K562 (cell line): Measurements from ENCODE around the gene CHST8. TPM values are rescaled to one million over a fixed set of nuclear protein-coding genes. Genes with fewer than 3 reads are reported as not detected.

Experiments
- ATAC-seq: fragments of 200-7000 bp; cut with Tn5 transposase; 3 replicates; pipeline ENCODE4 v1.9.1; 2020; ENCODE audit warnings: moderate library complexity
- BruUV-seq: library from RNA; stranded (reverse); fragments of 400-500 nt; replicated peaks from 2 replicates; lab custom pipeline; 2021; lab: Mats Ljungman, UMichigan
- CTCF ChIA-PET: fragments of 300-600 bp; formaldehyde crosslinking; extraction: SDS; loops from one replicate; lab custom pipeline; 2021; ENCODE audit warnings: low intra/inter-chr PET ratio; lab: Yijun Ruan, JAX
- POLR2A ChIA-PET: fragments of 300-600, 350-650 bp; sonication (Branson Sonifier 250); formaldehyde crosslinking; extraction: SDS; loops from one replicate; lab custom pipeline; 2021; ENCODE audit warnings: antibody characterized with exemption, inconsistent platforms; lab: Yijun Ruan, JAX
- DNase-seq, 4 experiments: peaks; one replicate each; pipeline versions ENCODE4 v3.0.0 to v3.0.0-alpha.2; 2011 to 2018; ENCODE audit warnings: low spot score in 3 of 4, mixed read lengths in 3 of 4; ENCODE audit errors: extremely low read depth in 1 of 4
- FAIRE-seq: peaks from 2 replicates; lab custom pipeline; 2011; peaks lifted over from hg19 to GRCh38; lab: Jason Lieb, UNC
- H2AFZ ChIP-seq: 2 replicates; pipeline ENCODE4 v1.6.0; 2011; ENCODE audit warnings: low read depth, low read length, control low read depth, inconsistent platforms
- H3K27ac ChIP-seq: fragments of 200-600 bp; 3 replicates; pipeline ENCODE4 v1.8.0; 2011; ENCODE audit warnings: low read depth, mild to moderate bottlenecking, control low read depth, inconsistent platforms, low read length, moderate library complexity, mixed read lengths; ENCODE audit errors: extremely low read depth
- H3K27me3 ChIP-seq, 2 experiments: fragments of 300-600 bp in 1 of 2; 2 replicates in 1 of 2; 3 replicates in 1 of 2; pipeline versions ENCODE4 v1.6.0 to v1.8.0; 2011; ENCODE audit warnings: inconsistent platforms in 2 of 2, low read length in 2 of 2, mild to moderate bottlenecking in 1 of 2, mixed read lengths in 1 of 2, moderate library complexity in 1 of 2; ENCODE audit not compliant: control insufficient read depth in 2 of 2, insufficient read depth in 2 of 2
- H3K36me3 ChIP-seq: fragments of 300-600 bp; 3 replicates; pipeline ENCODE4 v1.8.0; 2011; ENCODE audit warnings: mild to moderate bottlenecking, low read length, inconsistent platforms; ENCODE audit not compliant: control insufficient read depth, insufficient read depth
- H3K4me1 ChIP-seq, 2 experiments: fragments of 200-600 bp in 1 of 2; replicated peaks in 1 of 2; 2 replicates in 1 of 2; 3 replicates in 1 of 2; pipeline versions ENCODE4 v1.5.1 to v1.8.0; 2011; ENCODE audit warnings: inconsistent platforms in 2 of 2, low read length in 2 of 2, mild to moderate bottlenecking in 1 of 2, mixed read lengths in 1 of 2, moderate library complexity in 1 of 2; ENCODE audit not compliant: control insufficient read depth in 2 of 2, insufficient read depth in 2 of 2
- H3K4me2 ChIP-seq: 2 replicates; pipeline ENCODE4 v1.6.1; 2011; ENCODE audit warnings: low read length, control low read depth, inconsistent platforms, mixed read lengths; ENCODE audit not compliant: insufficient read depth
- H3K4me3 ChIP-seq: fragments of 200-600 bp; sonication (generic), shearing (Covaris generic); 2 replicates; pipeline ENCODE4 v1.5.1; 2016; ENCODE audit warnings: control low read depth, inconsistent platforms
- H3K79me2 ChIP-seq: fragments of 200-600 bp; 3 replicates; pipeline ENCODE4 v1.8.0; 2011; ENCODE audit warnings: low read length, inconsistent platforms; ENCODE audit not compliant: control insufficient read depth, insufficient read depth
- H3K9ac ChIP-seq, 2 experiments: 2 replicates each; pipeline versions ENCODE4 v1.6.0 to v1.6.1; 2011; ENCODE audit warnings: low read depth in 2 of 2, low read length in 2 of 2, control low read depth in 1 of 2, inconsistent platforms in 1 of 2, mild to moderate bottlenecking in 1 of 2, mixed read lengths in 1 of 2; ENCODE audit not compliant: insufficient read depth in 1 of 2
- H3K9me1 ChIP-seq: one replicate; pipeline ENCODE4 v1.6.0; 2011; ENCODE audit warnings: inconsistent platforms, mild to moderate bottlenecking, low read length, moderate library complexity; ENCODE audit not compliant: control insufficient read depth, insufficient read depth
- H3K9me3 ChIP-seq: replicated peaks from 2 replicates; pipeline ENCODE4 v1.5.1; 2011; ENCODE audit warnings: low read depth, low read length, inconsistent platforms; ENCODE audit not compliant: control insufficient read depth, insufficient read depth
- H4K20me1 ChIP-seq: replicated peaks from 2 replicates; pipeline ENCODE4 v1.6.1; 2011; ENCODE audit warnings: low read length, inconsistent platforms, mixed read lengths; ENCODE audit not compliant: control insufficient read depth, insufficient read depth
- BRD9 ChIP-seq: fragments of 450-650 bp; IDR thresholded peaks from 2 replicates; pipeline ENCODE4 v1.6.1; 2018; ENCODE audit warnings: low read depth; ENCODE audit not compliant: partially characterized antibody
- CCAR2 ChIP-seq: fragments of 200-400 bp; formaldehyde crosslinking; IDR thresholded peaks from 2 replicates; pipeline ENCODE4 v1.6.1; 2017; ENCODE audit warnings: mild to moderate bottlenecking, low read depth, low read length
- E2F4 ChIP-seq: sonication (generic); formaldehyde crosslinking; IDR thresholded peaks from 2 replicates; pipeline ENCODE4 v1.8.0; 2022; ENCODE audit warnings: mild to moderate bottlenecking, low read depth, missing genetic modification reagents
- ID3 ChIP-seq, 2 experiments: fragments of 250-450 bp in 1 of 2; fragments of 450-650 bp in 1 of 2; sonication (Bioruptor Pico) in 1 of 2; IDR thresholded peaks; 2 replicates each; pipeline versions ENCODE4 v1.6.1 to v1.8.0; 2016 to 2021; ENCODE audit warnings: mild to moderate bottlenecking in 2 of 2, moderate library complexity in 2 of 2, missing compliant biosample characterization in 1 of 2, missing genetic modification characterization in 1 of 2
- MXD1 ChIP-seq: fragments of 250-450 bp; sonication (Bioruptor Pico); IDR thresholded peaks from 2 replicates; pipeline ENCODE4 v1.8.0; 2021; ENCODE audit warnings: borderline replicate concordance, mild to moderate bottlenecking, moderate library complexity; ENCODE audit not compliant: poor library complexity, severe bottlenecking
- NFE2 ChIP-seq: IDR thresholded peaks from 2 replicates; pipeline ENCODE4 v1.6.1; 2014; ENCODE audit warnings: antibody characterized with exemption, low read depth
- PCBP2 ChIP-seq: fragments of 200-400 bp; formaldehyde crosslinking; IDR thresholded peaks from 2 replicates; pipeline ENCODE4 v1.6.1; 2018; ENCODE audit warnings: low read length, low read depth, mild to moderate bottlenecking, moderate library complexity; ENCODE audit not compliant: poor library complexity, severe bottlenecking
- RNF219 ChIP-seq: fragments of 250-450 bp; sonication (Bioruptor Pico); IDR thresholded peaks from 2 replicates; pipeline ENCODE4 v1.5.0; 2022; ENCODE audit warnings: mild to moderate bottlenecking
- SIN3B ChIP-seq: fragments of 450-650 bp; IDR thresholded peaks from 2 replicates; pipeline ENCODE4 v1.6.1; 2017; ENCODE audit warnings: low read depth, mild to moderate bottlenecking, moderate library complexity
- SMAD2 ChIP-seq: fragments of 150-350 bp; IDR thresholded peaks from 2 replicates; pipeline ENCODE4 v1.6.1; 2014; ENCODE audit warnings: low read depth, mild to moderate bottlenecking, low read length
- SMARCE1 ChIP-seq: fragments of 450-650 bp; IDR thresholded peaks from 2 replicates; pipeline ENCODE4 v1.7.1; 2016; ENCODE audit warnings: mild to moderate bottlenecking
- SRF ChIP-seq, 2 experiments: fragments of 250-450, 450-650 bp in 1 of 2; sonication (Bioruptor Pico) in 1 of 2; sonication (generic) in 1 of 2; formaldehyde crosslinking; IDR thresholded peaks; 2 replicates each; pipeline versions ENCODE4 v1.5.0 to v1.5.1; 2020 to 2022; ENCODE audit warnings: mild to moderate bottlenecking in 1 of 2, missing genetic modification reagents in 1 of 2
- ZFP36 ChIP-seq: fragments of 150-350 bp; IDR thresholded peaks from 2 replicates; pipeline ENCODE4 v1.6.1; 2018; ENCODE audit warnings: low read length, low read depth; ENCODE audit not compliant: partially characterized antibody
- ZNF277 ChIP-seq: fragments of 250-450 bp; sonication (Bioruptor Pico); IDR thresholded peaks from 2 replicates; pipeline ENCODE4 v1.8.0; 2022; ENCODE audit warnings: inconsistent platforms, mild to moderate bottlenecking, moderate library complexity, borderline replicate concordance
- ZNF583 ChIP-seq: fragments of 250-450 bp; sonication (Bioruptor Pico); IDR thresholded peaks from 2 replicates; pipeline ENCODE4 v1.4.0; 2020
- WGBS: fragments of 100-300 bp; shearing (Covaris generic); methylation state at CpG from one replicate; pipeline ENCODE4 v1.1.6; 2016; ENCODE audit warnings: low coverage, mixed read lengths; ENCODE audit not compliant: insufficient coverage; ENCODE audit errors: missing lambda C conversion rate; 5-methylcytosine and 5-hydroxymethylcytosine counted together
- in situ Hi-C: fragments of 300-500 bp; cut with MboI; formaldehyde crosslinking; loops from 4 replicates; pipeline ENCODE4 v1.15.0; 2018; ENCODE audit warnings: inconsistent platforms, mixed read lengths
- intact Hi-C: fragments of 100-400 bp; cut with micrococcal nuclease; formaldehyde crosslinking; loops from 2 replicates; pipeline ENCODE4 v1.14.2; 2022
- polyA plus RNA-seq, 8 experiments: library from polyadenylated mRNA; depleted of rRNA in 4 of 8; stranded (reverse) in 5 of 8; unstranded in 3 of 8; fragments of >200 nt; fragmentation: Nextera tagmentation in 2 of 8; fragmentation: Illumina TruSeq in 1 of 8; extraction: Ambion mirVana in 2 of 8; extraction: Trizol in 1 of 8; gene quantifications; 2 replicates each; pipeline versions ENCODE4 v1.2.1 to v1.2.3, GENCODE V29; 2011 to 2014; ENCODE audit warnings: inconsistent platforms in 1 of 8, missing spikeins in 1 of 8
- total RNA-seq, 7 experiments: library from RNA; depleted of rRNA in 6 of 7; stranded (reverse); fragments of >200 nt in 6 of 7; fragmentation: Illumina TruSeq in 2 of 7; extraction: Trizol in 2 of 7; gene quantifications; 2 replicates each; pipeline versions ENCODE4 v1.2.1 to v1.2.3, GENCODE V29; 2011 to 2021; ENCODE audit warnings: low replicate concordance in 1 of 7

CHST8 gene
- total and polyA plus RNA-seq, 9 of the 15 experiments (the other 6 are each of a cell fraction or from before 2014, with no cell fraction given) = 0.11 TPM; not detected in 8

GRCh38 chr19:33734913-33735312 is 113.2 kb downstream of the CHST8 start:
- Histone ChIP-seq H2AFZ (no peak overlapping the region), H3K79me2 (no peaks in the 10 kb centered on the region), H3K27ac (no peak overlapping the region), H3K4me3 (no peak overlapping the region), H3K4me2 (no peak overlapping the region), H3K27me3 (peaks cover 0 to 18% of the 10 kb centered on the region in 2 experiments; a peak in 2 of 5 replicates), H3K9ac (no peak overlapping the region), H3K36me3 (no peaks in the 10 kb centered on the region), H3K9me1 (no peaks in the 10 kb centered on the region), H4K20me1 (peaks cover 3% of the 10 kb centered on the region; the same call in 1 of the 2 replicates), H3K9me3 (no peaks in the 10 kb centered on the region), H3K4me1 (no peaks in the 10 kb centered on the region)
- intact Hi-C loops = no loop called here
- ChIA-PET CTCF (no interaction called here), POLR2A (no interaction called here)
- no peak for FAIRE-seq
- no TSS peak for BruUV-seq
- WGBS = 0% methylated on average over 3 of the region's 3 CpGs
- no peak for ATAC-seq
- DNase-seq = no peak
- in situ Hi-C loops = no loop called here
- TF ChIP-seq SRF (CRISPR knock-in tag; IDR thresholded peaks at IDR 0.05) (no peak), SIN3B (no peak), SMAD2 (no peak), CCAR2 (no peak), ZFP36 (no peak), RNF219 (CRISPR knock-in tag) (no peak), MXD1 (CRISPR knock-in tag) (no peak), SMARCE1 (no peak), BRD9 (no peak), NFE2 (no peak), ID3 (CRISPR knock-in tag; IDR thresholded peaks at IDR 0.05) (no peak), ID3 (tag; IDR thresholded peaks at IDR 0.05) (no peak), ZNF277 (no peak), PCBP2 (no peak), ZNF583 (CRISPR knock-in tag) (no peak), E2F4 (CRISPR knock-in tag) (no peak)
